GM23338 (cell line): ENCODE measurements around the gene SLC41A2. TPM values are rescaled to one million over a fixed set of nuclear protein-coding genes. Genes with fewer than 3 reads are reported as not detected.

Source experiments
- ATAC-seq: fragments of 200-7000 bp; cut with Tn5 transposase; 3 replicates; pipeline ENCODE4 v1.9.1; 2020
- DNase-seq: peaks from one replicate; pipeline ENCODE4 v3.0.0-alpha.2; 2015; ENCODE audit warnings: low spot score
- H2AFZ ChIP-seq: fragments of 200-600 bp; sonication (generic); 2 replicates; pipeline ENCODE4 v1.8.0; 2016; ENCODE audit warnings: antibody characterized with exemption, mild to moderate bottlenecking, moderate library complexity
- H3F3A ChIP-seq: fragments of 200-600 bp; sonication (generic); replicated peaks from 2 replicates; pipeline ENCODE4 v1.8.0; 2017; ENCODE audit warnings: antibody characterized with exemption, mixed run types, low read depth
- H3K27ac ChIP-seq: fragments of 200-600 bp; sonication (generic); 2 replicates; pipeline ENCODE4 v1.6.1; 2016; ENCODE audit warnings: low read depth
- H3K27me3 ChIP-seq: fragments of 200-600 bp; sonication (generic); 2 replicates; pipeline ENCODE4 v1.8.0; 2016; ENCODE audit warnings: mild to moderate bottlenecking, mixed run types, moderate library complexity; ENCODE audit not compliant: insufficient read depth
- H3K36me3 ChIP-seq: fragments of 200-600 bp; sonication (generic); 2 replicates; pipeline ENCODE4 v1.8.0; 2016; ENCODE audit warnings: mild to moderate bottlenecking; ENCODE audit not compliant: insufficient read depth
- H3K4me1 ChIP-seq: fragments of 200-600 bp; sonication (generic); 2 replicates; pipeline ENCODE4 v1.8.0; 2016; ENCODE audit warnings: mild to moderate bottlenecking, moderate library complexity; ENCODE audit not compliant: insufficient read depth
- H3K4me2 ChIP-seq: fragments of 200-600 bp; sonication (generic); 2 replicates; pipeline ENCODE4 v1.7.1; 2017; ENCODE audit warnings: mixed run types
- H3K4me3 ChIP-seq: fragments of 200-600 bp; sonication (generic); 2 replicates; pipeline ENCODE4 v1.6.1; 2016; ENCODE audit warnings: mixed run types
- H3K79me2 ChIP-seq: fragments of 200-600 bp; sonication (generic); replicated peaks from 2 replicates; pipeline ENCODE4 v1.8.0; 2017; ENCODE audit warnings: mild to moderate bottlenecking; ENCODE audit not compliant: insufficient read depth
- H3K9me2 ChIP-seq: fragments of 200-600 bp; sonication (generic); 2 replicates; pipeline ENCODE4 v1.8.0; 2017; ENCODE audit not compliant: insufficient read depth
- H4K20me1 ChIP-seq: fragments of 200-600 bp; sonication (generic); replicated peaks from 2 replicates; pipeline ENCODE4 v1.8.0; 2017; ENCODE audit warnings: mild to moderate bottlenecking; ENCODE audit not compliant: insufficient read depth
- H3K27ac Mint-ChIP-seq: 2 replicates; pipeline ENCODE4 v1.8.0; 2020; ENCODE audit warnings: inconsistent platforms, mild to moderate bottlenecking, moderate library complexity, mixed read lengths
- H3K27me3 Mint-ChIP-seq: 3 replicates; pipeline ENCODE4 v1.8.0; 2022; ENCODE audit warnings: low read depth, mild to moderate bottlenecking, moderate library complexity, mixed read lengths, inconsistent platforms; ENCODE audit not compliant: insufficient read depth, poor library complexity
- H3K36me3 Mint-ChIP-seq: 3 replicates; pipeline ENCODE4 v1.8.0; 2021; ENCODE audit warnings: low read depth, mild to moderate bottlenecking, inconsistent platforms, moderate library complexity, mixed read lengths
- H3K4me1 Mint-ChIP-seq: 3 replicates; pipeline ENCODE4 v1.8.0; 2020; ENCODE audit warnings: mild to moderate bottlenecking, inconsistent platforms, mixed read lengths
- H3K4me3 Mint-ChIP-seq: 3 replicates; pipeline ENCODE4 v1.8.0; 2021; ENCODE audit warnings: moderate library complexity, mild to moderate bottlenecking, inconsistent platforms, mixed read lengths
- H3K9me3 Mint-ChIP-seq: 3 replicates; pipeline ENCODE4 v1.8.0; 2020; ENCODE audit warnings: moderate library complexity, mild to moderate bottlenecking, inconsistent platforms, mixed read lengths
- CREB1 ChIP-seq: fragments of 250-450 bp; sonication (Bioruptor Pico); IDR thresholded peaks from 2 replicates; pipeline ENCODE4 v1.5.0; 2020; ENCODE audit warnings: low read depth, mild to moderate bottlenecking, moderate library complexity
- CTCF ChIP-seq, 2 experiments: fragments of 200-600 bp in 1 of 2; sonication (generic) in 1 of 2; conservative IDR thresholded peaks; 2 replicates each; pipeline versions ENCODE4 v1.5.1 to v1.6.1; 2016 to 2017; ENCODE audit warnings: antibody characterized with exemption in 2 of 2, low read depth in 2 of 2, mild to moderate bottlenecking in 2 of 2, moderate library complexity in 1 of 2
- ETS1 ChIP-seq: IDR thresholded peaks from 2 replicates; pipeline ENCODE4 v1.6.1; 2016; ENCODE audit warnings: antibody characterized with exemption
- EZH2 ChIP-seq: fragments of 200-600 bp; sonication (generic); IDR thresholded peaks from one replicate; pipeline ENCODE4 v1.8.0; 2017; ENCODE audit warnings: antibody characterized with exemption, mild to moderate bottlenecking, low read depth; ENCODE audit not compliant: unreplicated experiment
- EZH2phosphoT487 ChIP-seq: fragments of 200-600 bp; sonication (generic); IDR thresholded peaks from one replicate; pipeline ENCODE4 v1.8.1; 2018; ENCODE audit warnings: antibody characterized with exemption; ENCODE audit not compliant: unreplicated experiment
- JUNB ChIP-seq: IDR thresholded peaks from one replicate; pipeline ENCODE4 v1.6.1; 2016; ENCODE audit warnings: antibody characterized with exemption; ENCODE audit not compliant: unreplicated experiment
- NANOG ChIP-seq: IDR thresholded peaks from 2 replicates; pipeline ENCODE4 v1.6.1; 2016; ENCODE audit warnings: antibody characterized with exemption, borderline replicate concordance
- POLR2AphosphoS5 ChIP-seq: IDR thresholded peaks from 2 replicates; pipeline ENCODE4 v1.6.1; 2016; ENCODE audit warnings: antibody characterized with exemption, low read depth
- REST ChIP-seq: IDR thresholded peaks from one replicate; pipeline ENCODE4 v1.6.1; 2018; ENCODE audit warnings: antibody characterized with exemption; ENCODE audit not compliant: unreplicated experiment
- STAT1 ChIP-seq: IDR thresholded peaks from one replicate; pipeline ENCODE4 v1.6.1; 2016; ENCODE audit warnings: antibody characterized with exemption; ENCODE audit not compliant: unreplicated experiment
- ZNF114 ChIP-seq: fragments of 250-450 bp; sonication (Bioruptor Pico); IDR thresholded peaks from 2 replicates; pipeline ENCODE4 v1.5.0; 2020; ENCODE audit warnings: mild to moderate bottlenecking, moderate library complexity
- ZNF331 ChIP-seq: fragments of 250-450 bp; sonication (Bioruptor Pico); IDR thresholded peaks from 2 replicates; pipeline ENCODE4 v1.5.0; 2020; ENCODE audit warnings: low read depth, mild to moderate bottlenecking, moderate library complexity
- polyA plus RNA-seq: library from polyadenylated mRNA; unstranded; fragments of >200 nt; fragmentation: Nextera tagmentation; extraction: Ambion mirVana; gene quantifications from 2 replicates; pipeline ENCODE4 v1.2.1, GENCODE V29; 2016
- total RNA-seq: library from RNA; depleted of rRNA; stranded (reverse); fragments of >200 nt; shearing (Covaris generic); gene quantifications from 2 replicates; pipeline ENCODE4 v1.2.3, GENCODE V29; 2014
- TF ChIP-seq, protein P1 (sequence below): fragments of 250-450 bp; sonication (Bioruptor Pico); IDR thresholded peaks from 2 replicates; pipeline ENCODE4 v1.5.0; 2020; ENCODE audit warnings: mild to moderate bottlenecking, moderate library complexity

The SLC41A2 gene
- total and polyA plus RNA-seq, 2 experiments from 2014 or later, result 1.5 to 6.8 TPM

DNA sequence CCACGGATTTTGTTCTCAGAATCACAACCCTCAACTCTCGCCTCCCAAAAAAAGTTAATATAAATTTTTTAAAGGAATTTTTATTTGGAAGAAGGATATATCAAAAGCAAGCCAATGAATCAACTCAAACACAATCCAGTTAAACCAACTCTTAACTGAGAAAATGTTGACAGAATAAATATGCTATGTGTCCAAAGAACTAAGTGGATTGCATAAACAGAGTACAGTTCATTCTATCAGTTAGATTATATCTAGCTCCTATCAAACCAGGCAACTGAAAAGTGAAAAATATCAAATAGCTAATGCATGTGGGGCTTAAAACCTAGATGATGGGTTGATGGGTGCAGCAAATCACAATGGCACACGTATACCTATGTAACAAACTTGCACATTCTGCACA, 16.6 kb downstream of the SLC41A2 start:
- Mint-ChIP-seq H3K27me3 (peaks cover 4% of the 10 kb centered on the region), H3K36me3 (peaks cover 14% of the 10 kb centered on the region), H3K4me1 (no peaks in the 10 kb centered on the region), H3K4me3 (no peak overlapping the region), H3K9me3 (peaks cover 19% of the 10 kb centered on the region), H3K27ac (no peak overlapping the region)
- Histone ChIP-seq H3K4me3 (no peak overlapping the region), H3K9me2 (peaks cover 4% of the 10 kb centered on the region; the same call in 1 of the 2 replicates), H4K20me1 (no peaks in the 10 kb centered on the region), H3K27me3 (no peaks in the 10 kb centered on the region), H2AFZ (no peak overlapping the region), H3K36me3 (no peaks in the 10 kb centered on the region), H3F3A (no peaks in the 10 kb centered on the region), H3K4me1 (no peaks in the 10 kb centered on the region), H3K79me2 (no peaks in the 10 kb centered on the region), H3K27ac (no peak overlapping the region), H3K4me2 (no peak overlapping the region)
- TF ChIP-seq ZNF331 (CRISPR knock-in tag), result no peak
- no peak for TF ChIP-seq EZH2phosphoT487
- TF ChIP-seq, protein P1, sequence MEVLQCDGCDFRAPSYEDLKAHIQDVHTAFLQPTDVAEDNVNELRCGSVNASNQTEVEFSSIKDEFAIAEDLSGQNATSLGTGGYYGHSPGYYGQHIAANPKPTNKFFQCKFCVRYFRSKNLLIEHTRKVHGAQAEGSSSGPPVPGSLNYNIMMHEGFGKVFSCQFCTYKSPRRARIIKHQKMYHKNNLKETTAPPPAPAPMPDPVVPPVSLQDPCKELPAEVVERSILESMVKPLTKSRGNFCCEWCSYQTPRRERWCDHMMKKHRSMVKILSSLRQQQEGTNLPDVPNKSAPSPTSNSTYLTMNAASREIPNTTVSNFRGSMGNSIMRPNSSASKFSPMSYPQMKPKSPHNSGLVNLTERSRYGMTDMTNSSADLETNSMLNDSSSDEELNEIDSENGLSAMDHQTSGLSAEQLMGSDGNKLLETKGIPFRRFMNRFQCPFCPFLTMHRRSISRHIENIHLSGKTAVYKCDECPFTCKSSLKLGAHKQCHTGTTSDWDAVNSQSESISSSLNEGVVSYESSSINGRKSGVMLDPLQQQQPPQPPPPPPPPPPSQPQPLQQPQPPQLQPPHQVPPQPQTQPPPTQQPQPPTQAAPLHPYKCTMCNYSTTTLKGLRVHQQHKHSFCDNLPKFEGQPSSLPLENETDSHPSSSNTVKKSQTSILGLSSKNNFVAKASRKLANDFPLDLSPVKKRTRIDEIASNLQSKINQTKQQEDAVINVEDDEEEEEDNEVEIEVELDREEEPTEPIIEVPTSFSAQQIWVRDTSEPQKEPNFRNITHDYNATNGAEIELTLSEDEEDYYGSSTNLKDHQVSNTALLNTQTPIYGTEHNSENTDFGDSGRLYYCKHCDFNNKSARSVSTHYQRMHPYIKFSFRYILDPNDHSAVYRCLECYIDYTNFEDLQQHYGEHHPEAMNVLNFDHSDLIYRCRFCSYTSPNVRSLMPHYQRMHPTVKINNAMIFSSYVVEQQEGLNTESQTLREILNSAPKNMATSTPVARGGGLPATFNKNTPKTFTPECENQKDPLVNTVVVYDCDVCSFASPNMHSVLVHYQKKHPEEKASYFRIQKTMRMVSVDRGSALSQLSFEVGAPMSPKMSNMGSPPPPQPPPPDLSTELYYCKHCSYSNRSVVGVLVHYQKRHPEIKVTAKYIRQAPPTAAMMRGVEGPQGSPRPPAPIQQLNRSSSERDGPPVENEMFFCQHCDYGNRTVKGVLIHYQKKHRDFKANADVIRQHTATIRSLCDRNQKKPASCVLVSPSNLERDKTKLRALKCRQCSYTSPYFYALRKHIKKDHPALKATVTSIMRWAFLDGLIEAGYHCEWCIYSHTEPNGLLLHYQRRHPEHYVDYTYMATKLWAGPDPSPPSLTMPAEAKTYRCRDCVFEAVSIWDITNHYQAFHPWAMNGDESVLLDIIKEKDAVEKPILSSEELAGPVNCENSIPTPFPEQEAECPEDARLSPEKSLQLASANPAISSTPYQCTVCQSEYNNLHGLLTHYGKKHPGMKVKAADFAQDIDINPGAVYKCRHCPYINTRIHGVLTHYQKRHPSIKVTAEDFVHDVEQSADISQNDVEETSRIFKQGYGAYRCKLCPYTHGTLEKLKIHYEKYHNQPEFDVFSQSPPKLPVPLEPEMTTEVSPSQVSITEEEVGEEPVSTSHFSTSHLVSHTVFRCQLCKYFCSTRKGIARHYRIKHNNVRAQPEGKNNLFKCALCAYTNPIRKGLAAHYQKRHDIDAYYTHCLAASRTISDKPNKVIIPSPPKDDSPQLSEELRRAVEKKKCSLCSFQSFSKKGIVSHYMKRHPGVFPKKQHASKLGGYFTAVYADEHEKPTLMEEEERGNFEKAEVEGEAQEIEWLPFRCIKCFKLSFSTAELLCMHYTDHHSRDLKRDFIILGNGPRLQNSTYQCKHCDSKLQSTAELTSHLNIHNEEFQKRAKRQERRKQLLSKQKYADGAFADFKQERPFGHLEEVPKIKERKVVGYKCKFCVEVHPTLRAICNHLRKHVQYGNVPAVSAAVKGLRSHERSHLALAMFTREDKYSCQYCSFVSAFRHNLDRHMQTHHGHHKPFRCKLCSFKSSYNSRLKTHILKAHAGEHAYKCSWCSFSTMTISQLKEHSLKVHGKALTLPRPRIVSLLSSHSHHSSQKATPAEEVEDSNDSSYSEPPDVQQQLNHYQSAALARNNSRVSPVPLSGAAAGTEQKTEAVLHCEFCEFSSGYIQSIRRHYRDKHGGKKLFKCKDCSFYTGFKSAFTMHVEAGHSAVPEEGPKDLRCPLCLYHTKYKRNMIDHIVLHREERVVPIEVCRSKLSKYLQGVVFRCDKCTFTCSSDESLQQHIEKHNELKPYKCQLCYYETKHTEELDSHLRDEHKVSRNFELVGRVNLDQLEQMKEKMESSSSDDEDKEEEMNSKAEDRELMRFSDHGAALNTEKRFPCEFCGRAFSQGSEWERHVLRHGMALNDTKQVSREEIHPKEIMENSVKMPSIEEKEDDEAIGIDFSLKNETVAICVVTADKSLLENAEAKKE (CRISPR knock-in tag), result no peak
- no peak for TF ChIP-seq CTCF (conservative IDR thresholded peaks at IDR 0.05; ENCODE audit: low read depth in 2 of 2)
- no peak for TF ChIP-seq STAT1
- TF ChIP-seq ZNF114 (CRISPR knock-in tag), result no peak
- no peak for TF ChIP-seq EZH2
- TF ChIP-seq NANOG, result no peak
- no peak for TF ChIP-seq ETS1
- no peak for TF ChIP-seq REST
- no peak for TF ChIP-seq JUNB
- TF ChIP-seq CREB1 (CRISPR knock-in tag), result no peak
- no peak for TF ChIP-seq POLR2AphosphoS5
- no peak for ATAC-seq
- no peak for DNase-seq
